Measurements from ENCODE around the gene PDGFD.

Gene PDGFD

GRCh38 chr11:103944251-103944940 lies 219.6 kb downstream of the PDGFD start:
- no peak overlapping the region for H3K4me3 ChIP-seq (ENCODE audit: control insufficient read depth, low read depth, low read length)
- no peak for DNase-seq (ENCODE audit: low read depth)
- TF ChIP-seq CTCF (conservative IDR thresholded peaks at IDR 0.05; ENCODE audit: control insufficient read depth, insufficient read depth, low read depth, low read length), result no peak

- no peak for TF ChIP-seq CTCF (conservative IDR thresholded peaks at IDR 0.05; ENCODE audit: control insufficient read depth, insufficient read depth, low read depth, low read length)
- no peak overlapping the region for H3K4me3 ChIP-seq (ENCODE audit: control insufficient read depth, low read depth, low read length)
- peak; percentile 30 for DNase-seq (ENCODE audit: low read depth)
These were observed 221.3 kb downstream of the PDGFD start for GRCh38 chr11:103942646-103943045.

GRCh38 chr11:103940551-103940950 lies 223.4 kb downstream of the PDGFD start:
- TF ChIP-seq CTCF (conservative IDR thresholded peaks at IDR 0.05; ENCODE audit: control insufficient read depth, insufficient read depth, low read depth, low read length), result no peak
- DNase-seq (ENCODE audit: low read depth), result no peak
- no peak overlapping the region for H3K4me3 ChIP-seq (ENCODE audit: control insufficient read depth, low read depth, low read length)

- no peak overlapping the region for H3K4me3 ChIP-seq (ENCODE audit: control insufficient read depth, low read depth, low read length)
- DNase-seq (ENCODE audit: low read depth), result no peak
- no peak for TF ChIP-seq CTCF (conservative IDR thresholded peaks at IDR 0.05; ENCODE audit: control insufficient read depth, insufficient read depth, low read depth, low read length)
These were observed 224.3 kb downstream of the PDGFD start for GRCh38 chr11:103939694-103940093.

- TF ChIP-seq CTCF (conservative IDR thresholded peaks at IDR 0.05; ENCODE audit: control insufficient read depth, insufficient read depth, low read depth, low read length), result no peak
- H3K4me3 ChIP-seq (ENCODE audit: control insufficient read depth, low read depth, low read length), result no peak overlapping the region
- peak; percentile 64 for DNase-seq (ENCODE audit: low read depth)
These were observed 227.9 kb downstream of the PDGFD start for GRCh38 chr11:103936059-103936458.

- DNase-seq (ENCODE audit: low read depth), result no peak
- no peak overlapping the region for H3K4me3 ChIP-seq (ENCODE audit: control insufficient read depth, low read depth, low read length)
- no peak for TF ChIP-seq CTCF (conservative IDR thresholded peaks at IDR 0.05; ENCODE audit: control insufficient read depth, insufficient read depth, low read depth, low read length)
These were observed 228.7 kb downstream of the PDGFD start for GRCh38 chr11:103935219-103935618.
